Measurements from ENCODE around the gene TSPAN6. TPM values are rescaled to one million over a fixed set of nuclear protein-coding genes. Genes with fewer than 3 reads are reported as not detected.

The TSPAN6 gene
- polyA plus RNA-seq, 1 donor from 2014 or later = 63.3 TPM

DNA sequence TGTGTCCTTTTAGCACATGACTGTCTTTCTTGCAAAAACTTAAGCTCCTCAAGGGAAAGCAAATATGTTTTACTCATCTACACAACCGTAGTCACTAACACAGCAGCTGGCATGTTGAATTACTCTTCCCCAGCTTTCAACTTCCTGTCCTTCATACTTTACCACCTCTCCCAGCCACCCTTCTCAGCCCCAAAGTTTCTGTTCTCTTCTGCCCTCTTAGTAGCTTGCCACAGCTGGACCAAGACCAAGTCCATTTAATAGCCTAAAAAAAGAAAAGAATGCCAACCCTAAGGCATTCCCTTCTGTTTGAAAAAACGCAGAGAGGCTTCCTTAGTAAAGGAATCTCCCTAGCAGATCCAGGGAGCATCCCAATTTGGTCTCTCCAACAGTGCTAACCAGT lies 44.1 kb upstream of the TSPAN6 start:
- no peaks in the 10 kb centered on the region for H3F3A ChIP-seq (ENCODE audit: insufficient read depth, low read length, poor library complexity, severe bottlenecking)
- H3K27ac ChIP-seq (ENCODE audit: low read length) = no peak overlapping the region
- H3K4me3 ChIP-seq (ENCODE audit: low read length) = no peak overlapping the region
- no peaks in the 10 kb centered on the region for H3K36me3 ChIP-seq (ENCODE audit: insufficient read depth, low read length)
- H3K79me2 ChIP-seq (replicated peaks; ENCODE audit: insufficient read depth, low read length) = no peaks in the 10 kb centered on the region
- H3K27me3 ChIP-seq (ENCODE audit: insufficient read depth, low read depth, low read length) = no peaks in the 10 kb centered on the region
- H3K4me2 ChIP-seq (ENCODE audit: low read length) = no peak overlapping the region
- H3K9me3 ChIP-seq (ENCODE audit: low read length) = no peaks in the 10 kb centered on the region
- TF ChIP-seq REST (IDR thresholded peaks at IDR 0.05; ENCODE audit: borderline replicate concordance) = no peak
- no peak for TF ChIP-seq RAD21 (conservative IDR thresholded peaks at IDR 0.05)
- no peak for TF ChIP-seq SMC3 (conservative IDR thresholded peaks at IDR 0.05; ENCODE audit: poor library complexity)
- no peak for TF ChIP-seq POLR2AphosphoS5 (IDR thresholded peaks at IDR 0.05)
- no peak overlapping the region for H2AFZ ChIP-seq (ENCODE audit: low read depth, low read length)
- H3K9me2 ChIP-seq (ENCODE audit: insufficient read depth, low read length) = no peaks in the 10 kb centered on the region
- no peaks in the 10 kb centered on the region for H4K20me1 ChIP-seq (ENCODE audit: insufficient read depth)
- H3K9ac ChIP-seq (ENCODE audit: low read length) = no peak overlapping the region

DNA sequence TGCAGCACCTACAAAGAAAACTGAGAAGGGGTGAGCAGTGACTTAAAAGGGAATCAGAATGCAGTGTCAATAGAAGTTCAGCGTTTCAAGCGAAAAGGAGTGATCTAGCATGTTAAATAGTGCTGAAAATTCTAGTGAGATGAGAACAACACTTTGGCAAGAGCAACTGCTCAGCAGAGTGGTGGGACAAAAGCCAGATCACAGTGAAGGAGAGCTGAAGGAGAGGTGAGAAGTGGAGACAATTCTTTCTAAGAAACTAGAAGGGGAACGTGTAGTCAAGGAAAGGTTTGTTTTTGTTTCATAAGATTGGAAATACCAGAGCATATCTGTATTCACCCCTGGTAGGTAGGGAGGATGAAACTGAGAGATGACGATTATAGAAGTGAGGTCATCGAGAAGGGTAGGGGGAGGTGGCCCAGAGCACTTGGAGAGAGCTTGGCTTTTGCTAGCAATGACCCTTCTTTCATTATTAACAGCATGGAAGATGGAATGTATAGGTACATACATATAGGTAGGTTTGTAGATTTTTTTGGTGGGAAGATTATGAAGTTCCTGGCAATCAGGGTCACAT lies 41.1 kb upstream of the TSPAN6 start:
- no peaks in the 10 kb centered on the region for H3F3A ChIP-seq (ENCODE audit: insufficient read depth, low read length, poor library complexity, severe bottlenecking)
- TF ChIP-seq EZH2 (IDR thresholded peaks at IDR 0.05; ENCODE audit: borderline replicate concordance, insufficient read depth, low read length, poor library complexity, severe bottlenecking) = no peak
- no peak for TF ChIP-seq EP300 (conservative IDR thresholded peaks at IDR 0.05; ENCODE audit: poor library complexity, severe bottlenecking)
- no peak for TF ChIP-seq RAD21 (conservative IDR thresholded peaks at IDR 0.05)
- no peak for TF ChIP-seq POLR2AphosphoS5 (IDR thresholded peaks at IDR 0.05)
- TF ChIP-seq MXI1 (conservative IDR thresholded peaks at IDR 0.05; ENCODE audit: poor library complexity, severe bottlenecking) = no peak
- TF ChIP-seq REST (IDR thresholded peaks at IDR 0.05; ENCODE audit: borderline replicate concordance) = no peak
- TF ChIP-seq, protein P1, sequence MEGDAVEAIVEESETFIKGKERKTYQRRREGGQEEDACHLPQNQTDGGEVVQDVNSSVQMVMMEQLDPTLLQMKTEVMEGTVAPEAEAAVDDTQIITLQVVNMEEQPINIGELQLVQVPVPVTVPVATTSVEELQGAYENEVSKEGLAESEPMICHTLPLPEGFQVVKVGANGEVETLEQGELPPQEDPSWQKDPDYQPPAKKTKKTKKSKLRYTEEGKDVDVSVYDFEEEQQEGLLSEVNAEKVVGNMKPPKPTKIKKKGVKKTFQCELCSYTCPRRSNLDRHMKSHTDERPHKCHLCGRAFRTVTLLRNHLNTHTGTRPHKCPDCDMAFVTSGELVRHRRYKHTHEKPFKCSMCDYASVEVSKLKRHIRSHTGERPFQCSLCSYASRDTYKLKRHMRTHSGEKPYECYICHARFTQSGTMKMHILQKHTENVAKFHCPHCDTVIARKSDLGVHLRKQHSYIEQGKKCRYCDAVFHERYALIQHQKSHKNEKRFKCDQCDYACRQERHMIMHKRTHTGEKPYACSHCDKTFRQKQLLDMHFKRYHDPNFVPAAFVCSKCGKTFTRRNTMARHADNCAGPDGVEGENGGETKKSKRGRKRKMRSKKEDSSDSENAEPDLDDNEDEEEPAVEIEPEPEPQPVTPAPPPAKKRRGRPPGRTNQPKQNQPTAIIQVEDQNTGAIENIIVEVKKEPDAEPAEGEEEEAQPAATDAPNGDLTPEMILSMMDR (IDR thresholded peaks at IDR 0.05; ENCODE audit: poor library complexity, severe bottlenecking) = no peak
- no peak for TF ChIP-seq SMC3 (conservative IDR thresholded peaks at IDR 0.05; ENCODE audit: poor library complexity)
- H3K27ac ChIP-seq (ENCODE audit: low read length) = no peak overlapping the region
- H2AFZ ChIP-seq (ENCODE audit: low read depth, low read length) = no peak overlapping the region
- H3K79me2 ChIP-seq (replicated peaks; ENCODE audit: insufficient read depth, low read length) = no peaks in the 10 kb centered on the region
- no peak overlapping the region for H3K9ac ChIP-seq (ENCODE audit: low read length)
- H3K36me3 ChIP-seq (ENCODE audit: insufficient read depth, low read length) = no peaks in the 10 kb centered on the region
- no peaks in the 10 kb centered on the region for H3K9me2 ChIP-seq (ENCODE audit: insufficient read depth, low read length)
- H3K27me3 ChIP-seq (ENCODE audit: insufficient read depth, low read depth, low read length) = no peaks in the 10 kb centered on the region
- H4K20me1 ChIP-seq (ENCODE audit: insufficient read depth) = no peaks in the 10 kb centered on the region
- H3K9me3 ChIP-seq (ENCODE audit: low read length) = no peaks in the 10 kb centered on the region
- H3K4me3 ChIP-seq (ENCODE audit: low read length) = no peak overlapping the region
- no peak overlapping the region for H3K4me2 ChIP-seq (ENCODE audit: low read length)

Measured in neural cell (in vitro differentiated cells).